Panc1 (cell line): Measurements from ENCODE around the gene SYT14. TPM values are rescaled to one million over a fixed set of nuclear protein-coding genes. Genes with fewer than 3 reads are reported as not detected.
"Not testable (repeated sequence)": the region's sequence is repeated elsewhere in the genome, so short reads cannot be mapped to it uniquely, and the experiment has no call there.

Source experiments
- ATAC-seq: fragments of 200-7000 bp; cut with Tn5 transposase; 2 replicates; pipeline ENCODE4 v1.9.1; 2020; ENCODE audit warnings: mild to moderate bottlenecking, moderate library complexity
- BruUV-seq: library from RNA; stranded (reverse); fragments of 400-500 nt; replicated peaks from 2 replicates; lab custom pipeline; 2021; lab: Mats Ljungman, UMichigan
- CTCF ChIA-PET: fragments of 300-600 bp; sonication (Branson Sonifier 250); formaldehyde crosslinking; loops from one replicate; lab custom pipeline; 2022; ENCODE audit warnings: antibody characterized with exemption; lab: Charles Lee
- POLR2A ChIA-PET: fragments of 300-600 bp; sonication (Branson Sonifier 250); formaldehyde crosslinking; loops from one replicate; lab custom pipeline; 2022; ENCODE audit warnings: antibody characterized with exemption; lab: Charles Lee
- DNase-seq: peaks from one replicate; pipeline ENCODE4 v3.0.0-alpha.2; 2010; ENCODE audit warnings: low read depth, low spot score
- H3K27ac ChIP-seq: 2 replicates; pipeline ENCODE4 v1.5.1; 2011; ENCODE audit warnings: mild to moderate bottlenecking, low read length, inconsistent platforms
- H3K27me3 ChIP-seq: fragments of 200-500 bp; sonication (Bioruptor generic); 2 replicates; pipeline ENCODE4 v1.6.0; 2014; ENCODE audit warnings: low read length, inconsistent platforms; ENCODE audit not compliant: control insufficient read depth, insufficient read depth
- H3K36me3 ChIP-seq: fragments of 200-500 bp; sonication (Bioruptor generic); 2 replicates; pipeline ENCODE4 v1.5.1; 2014; ENCODE audit warnings: inconsistent platforms, mild to moderate bottlenecking, low read length, moderate library complexity; ENCODE audit not compliant: control insufficient read depth, insufficient read depth
- H3K4me1 ChIP-seq: 2 replicates; pipeline ENCODE4 v1.5.1; 2011; ENCODE audit warnings: inconsistent platforms, mild to moderate bottlenecking, low read length, moderate library complexity; ENCODE audit not compliant: control insufficient read depth, insufficient read depth
- H3K4me3 ChIP-seq, 2 experiments: 2 replicates each; pipeline ENCODE4 v1.5.1; 2011 to 2012; ENCODE audit warnings: low read depth in 2 of 2, low read length in 2 of 2, mild to moderate bottlenecking in 2 of 2, inconsistent platforms in 1 of 2, moderate library complexity in 1 of 2
- H3K9me3 ChIP-seq: fragments of 200-500 bp; sonication (Bioruptor generic); 2 replicates; pipeline ENCODE4 v1.5.1; 2014; ENCODE audit warnings: low read depth, mild to moderate bottlenecking, inconsistent platforms, low read length, moderate library complexity; ENCODE audit not compliant: control insufficient read depth, insufficient read depth
- CTCF ChIP-seq: fragments of 450-650 bp; IDR thresholded peaks from 2 replicates; pipeline ENCODE4 v1.5.1; 2017; ENCODE audit warnings: mild to moderate bottlenecking
- POLR2AphosphoS5 ChIP-seq: IDR thresholded peaks from 2 replicates; pipeline ENCODE4 v1.6.1; 2012; ENCODE audit warnings: mild to moderate bottlenecking, low read depth, low read length, moderate library complexity
- REST ChIP-seq, 2 experiments: IDR thresholded peaks; 2 replicates each; pipeline ENCODE4 v1.6.1; 2011 to 2012; ENCODE audit warnings: low read depth in 2 of 2, control low read depth in 1 of 2, low read length in 1 of 2, mild to moderate bottlenecking in 1 of 2, moderate library complexity in 1 of 2; ENCODE audit not compliant: insufficient read depth in 1 of 2
- SIN3A ChIP-seq: IDR thresholded peaks from 2 replicates; pipeline ENCODE4 v1.6.1; 2012; ENCODE audit warnings: low read depth, mild to moderate bottlenecking, low read length, moderate library complexity, borderline replicate concordance; ENCODE audit not compliant: insufficient read depth
- TCF7L2 ChIP-seq: IDR thresholded peaks from 2 replicates; pipeline ENCODE4 v1.6.1; 2011; ENCODE audit warnings: mild to moderate bottlenecking, low read depth, low read length, inconsistent platforms
- in situ Hi-C: cut with HindIII; loops from 2 replicates; pipeline ENCODE4 v1.10.0; 2016; ENCODE audit warnings: low sequenced_read_pairs, low pct_unique_long_range_greater_than_20kb
- intact Hi-C: fragments of 100-400 bp; cut with micrococcal nuclease; formaldehyde crosslinking; loops from one replicate; pipeline ENCODE4 v1.10.0; 2022; ENCODE audit not compliant: unreplicated experiment
- total RNA-seq: library from RNA; stranded (reverse); gene quantifications from one replicate; pipeline ENCODE4 v1.2.1, GENCODE V29; 2021; ENCODE audit not compliant: unreplicated experiment

SYT14 gene
- total RNA-seq, 1 experiment from 2014 or later: not detected

GRCh38 chr1:210187849-210188606 lies 250.0 kb downstream of the SYT14 start:
- ATAC-seq, H3K9me3 ChIP-seq, POLR2A ChIA-PET, H3K27ac ChIP-seq, H3K36me3 ChIP-seq, intact Hi-C loops, in situ Hi-C loops, BruUV-seq, H3K4me1 ChIP-seq, DNase-seq, CTCF ChIA-PET, H3K27me3 ChIP-seq, H3K4me3 ChIP-seq: not testable (repeated sequence)

GRCh38 chr1:210189426-210189825 lies 251.4 kb downstream of the SYT14 start:
- Histone ChIP-seq H3K27me3 (no peaks in the 10 kb centered on the region), H3K9me3 (no peaks in the 10 kb centered on the region), H3K4me1 (no peaks in the 10 kb centered on the region), H3K4me3 (no peak overlapping the region), H3K36me3 (no peaks in the 10 kb centered on the region), H3K27ac (no peak overlapping the region)
- intact Hi-C loops: no loop called here
- DNase-seq: no peak
- POLR2A ChIA-PET: no interaction called here
- no peak for ATAC-seq
- in situ Hi-C loops: no loop called here
- TF ChIP-seq REST (IDR thresholded peaks at IDR 0.05; ENCODE audit: insufficient read depth in 1 of 2, low read depth in 2 of 2, low read length in 1 of 2): no peak
- TF ChIP-seq CTCF: no peak
- no peak for TF ChIP-seq SIN3A
- no peak for TF ChIP-seq TCF7L2
- no peak for TF ChIP-seq POLR2AphosphoS5
- BruUV-seq: no TSS peak
- CTCF ChIA-PET: no interaction called here

- BruUV-seq: no TSS peak
- H3K9me3 ChIP-seq: no peaks in the 10 kb centered on the region
- in situ Hi-C loops (no loop called here), intact Hi-C loops (no loop called here)
- ATAC-seq (no peak), DNase-seq (no peak)
- CTCF ChIA-PET: no interaction called here
- H3K36me3 ChIP-seq: no peaks in the 10 kb centered on the region
- H3K27ac ChIP-seq: no peak overlapping the region
- TF ChIP-seq REST (IDR thresholded peaks at IDR 0.05; ENCODE audit: insufficient read depth in 1 of 2, low read depth in 2 of 2, low read length in 1 of 2) (no peak), SIN3A (no peak), CTCF (no peak), TCF7L2 (no peak), POLR2AphosphoS5 (no peak)
- no peaks in the 10 kb centered on the region for H3K4me1 ChIP-seq
- POLR2A ChIA-PET: no interaction called here
- no peak overlapping the region for H3K4me3 ChIP-seq
- H3K27me3 ChIP-seq: no peaks in the 10 kb centered on the region
Measured at GRCh38 chr1:210195635-210196160, 257.7 kb downstream of the SYT14 start.
